Sigmoid colon (tissue), 7 donors: ENCODE results near the gene ATP5PO. TPM values are rescaled to one million over a fixed set of nuclear protein-coding genes. Genes with fewer than 3 reads are reported as not detected.

Source experiments
- DNase-seq: peaks from one replicate; pipeline ENCODE4 v3.0.0-alpha.2; 2019
- H3K27ac ChIP-seq, 4 donors: fragments of 200-600 bp; sonication (generic); one replicate each; pipeline ENCODE4 v1.5.1; 2016 to 2019; ENCODE audit warnings: mild to moderate bottlenecking in 1 of 4
- H3K27me3 ChIP-seq, 3 donors: fragments of 200-600 bp; sonication (generic); one replicate each; pipeline ENCODE4 v1.5.1; 2019; ENCODE audit warnings: mild to moderate bottlenecking in 1 of 3
- H3K36me3 ChIP-seq, 4 donors: fragments of 200-600 bp; sonication (generic); one replicate each; pipeline ENCODE4 v1.5.1; 2016 to 2019
- H3K4me1 ChIP-seq, 4 donors: fragments of 200-600 bp; sonication (generic); one replicate each; pipeline ENCODE4 v1.5.1; 2017 to 2019
- H3K4me3 ChIP-seq, 4 donors: fragments of 200-600 bp; sonication (generic); one replicate each; pipeline ENCODE4 v1.5.1; 2017 to 2019; ENCODE audit warnings: mild to moderate bottlenecking in 2 of 4, moderate library complexity in 1 of 4
- H3K9me3 ChIP-seq, 4 donors: fragments of 200-600 bp in 3 of 4; sonication (generic) in 3 of 4; one replicate each; pipeline versions ENCODE4 v1.5.1 to v1.6.1; 2013 to 2019
- CTCF ChIP-seq, 4 experiments: fragments of 450-650 bp in 3 of 4; fragments of 200-600 bp in 1 of 4; IDR thresholded peaks; one replicate each; pipeline ENCODE4 v1.5.1; 2016 to 2019; ENCODE audit warnings: antibody characterized with exemption in 4 of 4, mild to moderate bottlenecking in 3 of 4, moderate library complexity in 2 of 4
- EP300 ChIP-seq, 4 donors: sonication (generic); formaldehyde crosslinking; IDR thresholded peaks; one replicate each; pipeline ENCODE4 v1.6.1; 2017; ENCODE audit warnings: antibody characterized with exemption in 4 of 4
- POLR2A ChIP-seq, 2 donors: fragments of 450-650 bp; IDR thresholded peaks; one replicate each; pipeline ENCODE4 v1.6.1; 2016; ENCODE audit warnings: antibody characterized with exemption in 2 of 2, mild to moderate bottlenecking in 2 of 2, moderate library complexity in 2 of 2
- POLR2AphosphoS5 ChIP-seq, 4 donors: sonication (generic); formaldehyde crosslinking; IDR thresholded peaks; one replicate each; pipeline ENCODE4 v1.6.1; 2017; ENCODE audit warnings: antibody characterized with exemption in 4 of 4
- WGBS, 2 donors: extraction: QIAGEN DNeasy Blood & Tissue Kit; methylation state at CpG; one replicate each; pipeline ENCODE4 v1.1.7; 2013; 5-methylcytosine and 5-hydroxymethylcytosine counted together
- intact Hi-C: fragments of 100-400 bp; cut with DNase I; formaldehyde crosslinking; loops from one replicate; pipeline ENCODE4 v1.15.1; 2023
- polyA plus RNA-seq, 3 donors: library from polyadenylated mRNA; stranded (reverse); fragments of 200-250 nt; gene quantifications; one replicate each; pipeline ENCODE4 v1.2.3, GENCODE V29; 2013
- total RNA-seq, 4 donors: library from RNA; depleted of rRNA; stranded (reverse); fragments of >200 nt; gene quantifications; one replicate each; pipeline ENCODE4 v1.1.0, GENCODE V29; 2016
- donor health status: healthy with polysubstance abuse.
- donor health status: Bipolar disorder and iron deficiency.
- donor health status: healthy.

The ATP5PO gene
- total and polyA plus RNA-seq, 7 donors = 277 to 742 (median 414) TPM

- Histone ChIP-seq H3K27ac (no peak overlapping the region), H3K9me3 (peaks cover 0 to 5% (median 0%) of the 10 kb centered on the region in 4 donors), H3K4me3 (no peak overlapping the region), H3K4me1 (no peaks in the 10 kb centered on the region), H3K36me3 (no peaks in the 10 kb centered on the region), H3K27me3 (no peaks in the 10 kb centered on the region)
- TF ChIP-seq EP300 (IDR thresholded peaks at IDR 0.05) (no peak), CTCF (IDR thresholded peaks at IDR 0.05) (no peak), POLR2A (IDR thresholded peaks at IDR 0.05) (no peak), POLR2AphosphoS5 (IDR thresholded peaks at IDR 0.05) (no peak)
- 79 to 93% methylated on average over 6 of the region's 6 CpGs for WGBS, 2 donors
- intact Hi-C loops = no loop called here
- no peak for DNase-seq
These were observed 45.5 kb upstream of the ATP5PO start for GRCh38 chr21:33961061-33961460.

GRCh38 chr21:33959680-33960079 lies 44.1 kb upstream of the ATP5PO start:
- TF ChIP-seq POLR2A (IDR thresholded peaks at IDR 0.05) (no peak), EP300 (IDR thresholded peaks at IDR 0.05) (no peak), POLR2AphosphoS5 (IDR thresholded peaks at IDR 0.05) (no peak), CTCF (IDR thresholded peaks at IDR 0.05) (no peak)
- H3K27ac ChIP-seq = no peak overlapping the region
- H3K9me3 ChIP-seq = peaks cover 0 to 5% (median 0%) of the 10 kb centered on the region in 4 donors
- H3K27me3 ChIP-seq = no peaks in the 10 kb centered on the region
- no peaks in the 10 kb centered on the region for H3K4me1 ChIP-seq
- no peak for DNase-seq
- intact Hi-C loops = no loop called here
- no peaks in the 10 kb centered on the region for H3K36me3 ChIP-seq
- H3K4me3 ChIP-seq = no peak overlapping the region

- Histone ChIP-seq H3K27ac (no peak overlapping the region), H3K27me3 (no peaks in the 10 kb centered on the region), H3K9me3 (no peaks in the 10 kb centered on the region), H3K4me3 (no peak overlapping the region), H3K4me1 (peaks cover 0 to 5% (median 0%) of the 10 kb centered on the region in 4 donors), H3K36me3 (no peaks in the 10 kb centered on the region)
- intact Hi-C loops = loop anchor here (5.0 kb wide), 1 partner anchor 68 kb away; no protein-coding TSS in a partner anchor
- TF ChIP-seq CTCF (IDR thresholded peaks at IDR 0.05) (no peak), POLR2AphosphoS5 (IDR thresholded peaks at IDR 0.05) (no peak), EP300 (IDR thresholded peaks at IDR 0.05) (no peak), POLR2A (IDR thresholded peaks at IDR 0.05) (no peak)
- DNase-seq = no peak
- 87 to 98% methylated on average over 2 of the region's 2 CpGs for WGBS, 2 donors
These were observed 38.8 kb upstream of the ATP5PO start for GRCh38 chr21:33954395-33954794.

GRCh38 chr21:33951276-33952178 lies 35.9 kb upstream of the ATP5PO start:
- Histone ChIP-seq H3K4me3 (no peak overlapping the region), H3K9me3 (no peaks in the 10 kb centered on the region), H3K27ac (peak overlapping the region in 3 of 4 donors; percentile 44 to 64 (median 46)), H3K27me3 (no peaks in the 10 kb centered on the region), H3K36me3 (no peaks in the 10 kb centered on the region), H3K4me1 (peaks cover 0 to 27% (median 22%) of the 10 kb centered on the region in 4 donors)
- intact Hi-C loops = loop anchor here (5.0 kb wide), 1 partner anchor 71 kb away; no protein-coding TSS in a partner anchor
- WGBS, 2 donors = 80 to 90% methylated on average over 8 of the region's 8 CpGs
- DNase-seq = no peak
- TF ChIP-seq CTCF (IDR thresholded peaks at IDR 0.05) (no peak), POLR2AphosphoS5 (IDR thresholded peaks at IDR 0.05) (peak in 1 of 4 donors; percentile 44)
